Ascending aorta (tissue), 2 donors: Measurements from ENCODE around the gene NPVF. TPM values are rescaled to one million over a fixed set of nuclear protein-coding genes. Genes with fewer than 3 reads are reported as not detected.

Experiments
- DNase-seq, 2 donors: peaks; one replicate each; pipeline ENCODE4 v3.0.0-alpha.2; 2019; ENCODE audit warnings: low spot score in 2 of 2
- H3K27ac ChIP-seq, 2 donors: fragments of 200-600 bp; sonication (generic); one replicate each; pipeline ENCODE4 v1.5.1; 2016 to 2017; ENCODE audit warnings: mild to moderate bottlenecking in 1 of 2
- H3K27me3 ChIP-seq: fragments of 200-600 bp; sonication (generic); one replicate; pipeline ENCODE4 v1.5.1; 2017
- H3K36me3 ChIP-seq, 2 donors: fragments of 200-600 bp; sonication (generic); one replicate each; pipeline ENCODE4 v1.5.1; 2016
- H3K4me1 ChIP-seq, 2 donors: fragments of 200-600 bp; sonication (generic); one replicate each; pipeline ENCODE4 v1.5.1; 2016 to 2017; ENCODE audit warnings: mild to moderate bottlenecking in 1 of 2
- H3K4me3 ChIP-seq, 2 donors: fragments of 200-600 bp; sonication (generic); one replicate each; pipeline ENCODE4 v1.5.1; 2016 to 2017; ENCODE audit warnings: mild to moderate bottlenecking in 1 of 2
- H3K9me3 ChIP-seq, 2 donors: fragments of 200-600 bp; sonication (generic); one replicate each; pipeline ENCODE4 v1.5.1; 2016
- CTCF ChIP-seq, 3 experiments: fragments of 200-600 bp in 2 of 3; fragments of 450-650 bp in 1 of 3; sonication (generic) in 2 of 3; IDR thresholded peaks; one replicate each; pipeline ENCODE4 v1.5.1; 2016 to 2019; ENCODE audit warnings: antibody characterized with exemption in 3 of 3, mild to moderate bottlenecking in 1 of 3, moderate library complexity in 1 of 3
- intact Hi-C: fragments of 100-400 bp; cut with DNase I; formaldehyde crosslinking; loops from one replicate; pipeline ENCODE4 v1.15.1; 2023
- total RNA-seq: library from RNA; depleted of rRNA; stranded (reverse); fragments of >200 nt; gene quantifications from one replicate; pipeline ENCODE4 v1.1.0, GENCODE V29; 2016

Gene NPVF
- total RNA-seq, 1 donor from 2014 or later, result not detected

GRCh38 chr7:25242678-25243077, 14.4 kb upstream of the NPVF start:
- no peak overlapping the region for H3K27ac ChIP-seq
- H3K4me1 ChIP-seq, result peaks cover 2 to 14% of the 10 kb centered on the region in 2 donors
- no peak overlapping the region for H3K4me3 ChIP-seq
- TF ChIP-seq CTCF (IDR thresholded peaks at IDR 0.05), result no peak
- no peaks in the 10 kb centered on the region for H3K27me3 ChIP-seq
- H3K9me3 ChIP-seq, result no peaks in the 10 kb centered on the region
- no peak for DNase-seq
- H3K36me3 ChIP-seq, result no peaks in the 10 kb centered on the region
- intact Hi-C loops, result loop anchor here (5.0 kb wide), 1 partner anchor 610 kb away; no protein-coding TSS in a partner anchor

- Histone ChIP-seq H3K27me3 (no peaks in the 10 kb centered on the region), H3K9me3 (no peaks in the 10 kb centered on the region), H3K27ac (no peak overlapping the region), H3K4me3 (no peak overlapping the region), H3K36me3 (no peaks in the 10 kb centered on the region), H3K4me1 (peaks cover 2 to 14% of the 10 kb centered on the region in 2 donors)
- no peak for TF ChIP-seq CTCF (IDR thresholded peaks at IDR 0.05)
- DNase-seq, result no peak
- intact Hi-C loops, result loop anchor here (5.0 kb wide), 1 partner anchor 611 kb away; no protein-coding TSS in a partner anchor
Measured at GRCh38 chr7:25240896-25241295, 12.6 kb upstream of the NPVF start.

GRCh38 chr7:25240340-25240739, 12.1 kb upstream of the NPVF start:
- peaks cover 2 to 14% of the 10 kb centered on the region in 2 donors for H3K4me1 ChIP-seq
- no peak overlapping the region for H3K27ac ChIP-seq
- no peaks in the 10 kb centered on the region for H3K9me3 ChIP-seq
- DNase-seq, result peak in 1 of 2 donors; percentile 71
- no peaks in the 10 kb centered on the region for H3K27me3 ChIP-seq
- peak overlapping the region in 1 of 2 donors; percentile 29 for H3K4me3 ChIP-seq
- no peaks in the 10 kb centered on the region for H3K36me3 ChIP-seq
- intact Hi-C loops, result loop anchor here (5.0 kb wide), 1 partner anchor 612 kb away; no protein-coding TSS in a partner anchor
- no peak for TF ChIP-seq CTCF (IDR thresholded peaks at IDR 0.05)

GRCh38 chr7:25239888-25240287, 11.6 kb upstream of the NPVF start:
- DNase-seq, result no peak
- Histone ChIP-seq H3K27me3 (no peaks in the 10 kb centered on the region), H3K27ac (no peak overlapping the region), H3K4me1 (peaks cover 2 to 12% of the 10 kb centered on the region in 2 donors), H3K4me3 (no peak overlapping the region), H3K9me3 (no peaks in the 10 kb centered on the region), H3K36me3 (no peaks in the 10 kb centered on the region)
- intact Hi-C loops, result loop anchor here (5.0 kb wide), 1 partner anchor 612 kb away; no protein-coding TSS in a partner anchor
- TF ChIP-seq CTCF (IDR thresholded peaks at IDR 0.05), result no peak

GRCh38 chr7:25238066-25238725, 9.9 kb upstream of the NPVF start:
- Histone ChIP-seq H3K4me1 (no peaks in the 10 kb centered on the region), H3K9me3 (no peaks in the 10 kb centered on the region), H3K4me3 (no peak overlapping the region), H3K36me3 (no peaks in the 10 kb centered on the region), H3K27ac (no peak overlapping the region), H3K27me3 (no peaks in the 10 kb centered on the region)
- DNase-seq, result no peak
- no peak for TF ChIP-seq CTCF (IDR thresholded peaks at IDR 0.05)
- intact Hi-C loops, result no loop called here
